ENCODE data around the gene SLC18A3. TPM values are rescaled to one million over a fixed set of nuclear protein-coding genes. Genes with fewer than 3 reads are reported as not detected.

Gene SLC18A3
- total RNA-seq, 1 donor from 2014 or later = 17.9 TPM

- Mint-ChIP-seq H3K4me1 (peaks cover 9% of the 10 kb centered on the region), H3K4me3 (no peak overlapping the region), H3K27ac (ENCODE audit: unreplicated experiment) (no peak overlapping the region), H3K27me3 (ENCODE audit: low read depth) (peaks cover 28% of the 10 kb centered on the region), H3K36me3 (ENCODE audit: low read depth) (no peaks in the 10 kb centered on the region), H3K9me3 (no peaks in the 10 kb centered on the region)
- TF ChIP-seq, protein P1, sequence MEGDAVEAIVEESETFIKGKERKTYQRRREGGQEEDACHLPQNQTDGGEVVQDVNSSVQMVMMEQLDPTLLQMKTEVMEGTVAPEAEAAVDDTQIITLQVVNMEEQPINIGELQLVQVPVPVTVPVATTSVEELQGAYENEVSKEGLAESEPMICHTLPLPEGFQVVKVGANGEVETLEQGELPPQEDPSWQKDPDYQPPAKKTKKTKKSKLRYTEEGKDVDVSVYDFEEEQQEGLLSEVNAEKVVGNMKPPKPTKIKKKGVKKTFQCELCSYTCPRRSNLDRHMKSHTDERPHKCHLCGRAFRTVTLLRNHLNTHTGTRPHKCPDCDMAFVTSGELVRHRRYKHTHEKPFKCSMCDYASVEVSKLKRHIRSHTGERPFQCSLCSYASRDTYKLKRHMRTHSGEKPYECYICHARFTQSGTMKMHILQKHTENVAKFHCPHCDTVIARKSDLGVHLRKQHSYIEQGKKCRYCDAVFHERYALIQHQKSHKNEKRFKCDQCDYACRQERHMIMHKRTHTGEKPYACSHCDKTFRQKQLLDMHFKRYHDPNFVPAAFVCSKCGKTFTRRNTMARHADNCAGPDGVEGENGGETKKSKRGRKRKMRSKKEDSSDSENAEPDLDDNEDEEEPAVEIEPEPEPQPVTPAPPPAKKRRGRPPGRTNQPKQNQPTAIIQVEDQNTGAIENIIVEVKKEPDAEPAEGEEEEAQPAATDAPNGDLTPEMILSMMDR (conservative IDR thresholded peaks at IDR 0.05) = peak; percentile 89
- DNase-seq (ENCODE audit: low read depth, low spot score) = peak; percentile 76
These were observed 17.2 kb upstream of the SLC18A3 start for GRCh38 chr10:49592726-49593563.

DNA sequence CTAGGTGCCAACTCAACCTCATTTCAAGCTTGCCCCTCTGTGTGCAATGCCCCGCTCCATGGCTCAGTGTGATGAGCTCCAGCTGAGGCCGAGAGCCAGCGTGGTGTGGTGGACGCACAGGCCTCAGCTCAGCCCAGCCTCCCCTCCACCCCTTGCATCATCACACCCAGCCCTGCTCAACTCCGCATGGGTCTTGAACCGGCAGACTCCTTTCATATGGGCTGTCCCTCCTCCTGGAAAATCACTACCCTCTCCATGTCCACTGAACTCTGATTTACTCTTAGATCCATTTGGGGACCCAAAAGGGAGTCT is 16.6 kb upstream of the SLC18A3 start:
- TF ChIP-seq, protein P1 (conservative IDR thresholded peaks at IDR 0.05) = no peak
- peaks cover 26% of the 10 kb centered on the region for H3K27me3 Mint-ChIP-seq (ENCODE audit: low read depth)
- H3K4me3 Mint-ChIP-seq = no peak overlapping the region
- H3K36me3 Mint-ChIP-seq (ENCODE audit: low read depth) = no peaks in the 10 kb centered on the region
- no peak overlapping the region for H3K27ac Mint-ChIP-seq (ENCODE audit: unreplicated experiment)
- no peaks in the 10 kb centered on the region for H3K9me3 Mint-ChIP-seq
- no peak for DNase-seq (ENCODE audit: low read depth, low spot score)
- H3K4me1 Mint-ChIP-seq = peaks cover 9% of the 10 kb centered on the region

- H3K36me3 Mint-ChIP-seq (ENCODE audit: low read depth) = no peaks in the 10 kb centered on the region
- no peak overlapping the region for H3K4me3 Mint-ChIP-seq
- H3K27ac Mint-ChIP-seq (ENCODE audit: unreplicated experiment) = no peak overlapping the region
- DNase-seq (ENCODE audit: low read depth, low spot score) = no peak
- H3K9me3 Mint-ChIP-seq = no peaks in the 10 kb centered on the region
- peaks cover 26% of the 10 kb centered on the region for H3K27me3 Mint-ChIP-seq (ENCODE audit: low read depth)
- TF ChIP-seq, protein P1 (conservative IDR thresholded peaks at IDR 0.05) = no peak
- peaks cover 9% of the 10 kb centered on the region for H3K4me1 Mint-ChIP-seq
These were observed 16.1 kb upstream of the SLC18A3 start for GRCh38 chr10:49593998-49594397.

GRCh38 chr10:49594594-49594993 is 15.5 kb upstream of the SLC18A3 start:
- DNase-seq (ENCODE audit: low read depth, low spot score) = peak; percentile 72
- Mint-ChIP-seq H3K4me1 (peaks cover 9% of the 10 kb centered on the region), H3K4me3 (no peak overlapping the region), H3K36me3 (ENCODE audit: low read depth) (no peaks in the 10 kb centered on the region), H3K9me3 (no peaks in the 10 kb centered on the region), H3K27ac (ENCODE audit: unreplicated experiment) (no peak overlapping the region), H3K27me3 (ENCODE audit: low read depth) (peaks cover 21% of the 10 kb centered on the region)
- TF ChIP-seq, protein P1 (conservative IDR thresholded peaks at IDR 0.05) = peak; percentile 90

DNA sequence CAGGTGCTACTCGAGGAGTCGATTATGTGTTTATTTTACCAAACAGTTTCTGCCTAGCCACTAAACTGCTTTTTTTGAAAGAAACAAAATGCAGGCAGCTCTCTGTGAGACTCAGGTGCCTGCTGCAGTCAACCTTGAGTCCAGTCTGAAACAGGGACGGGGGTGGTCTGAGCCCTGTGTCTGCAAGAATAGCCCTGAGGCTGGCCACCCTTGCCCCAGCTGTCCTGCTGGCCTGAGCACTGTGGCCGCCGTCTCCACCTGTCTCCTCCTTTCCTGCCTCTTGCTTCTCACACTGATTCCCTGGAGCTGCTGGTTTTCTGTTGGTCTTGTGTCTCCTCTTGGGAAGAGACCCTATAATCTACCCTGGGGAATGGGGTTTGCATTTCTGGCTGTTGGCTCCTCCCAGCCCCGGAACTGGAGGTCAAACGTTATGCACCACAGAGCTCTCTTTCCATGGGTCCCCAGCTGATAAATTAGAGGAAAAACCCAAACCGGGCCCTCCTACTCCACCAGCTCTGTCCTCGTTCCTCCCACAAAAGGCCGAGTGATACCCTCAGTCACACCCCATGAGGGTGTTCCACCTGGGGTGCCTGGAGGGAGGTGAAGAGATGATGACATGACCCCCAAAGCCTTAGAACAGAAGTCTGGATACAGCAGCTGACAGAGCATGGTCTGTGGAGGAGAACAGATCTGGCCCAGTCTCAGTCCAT is 15.0 kb upstream of the SLC18A3 start:
- Mint-ChIP-seq H3K4me3 (no peak overlapping the region), H3K27me3 (ENCODE audit: low read depth) (peaks cover 20% of the 10 kb centered on the region), H3K4me1 (peaks cover 9% of the 10 kb centered on the region), H3K9me3 (no peaks in the 10 kb centered on the region), H3K27ac (ENCODE audit: unreplicated experiment) (no peak overlapping the region), H3K36me3 (ENCODE audit: low read depth) (no peaks in the 10 kb centered on the region)
- TF ChIP-seq, protein P1 (conservative IDR thresholded peaks at IDR 0.05) = no peak
- DNase-seq (ENCODE audit: low read depth, low spot score) = no peak
